Measurements from ENCODE around the gene CNOT6L. TPM values are rescaled to one million over a fixed set of nuclear protein-coding genes. Genes with fewer than 3 reads are reported as not detected.

Gene CNOT6L
- total and polyA plus RNA-seq, 3 donors from 2014 or later, result 21.0 to 25.7 (median 23.1) TPM

GRCh38 chr4:77849278-77849965 lies 30.3 kb upstream of the CNOT6L start:
- Histone ChIP-seq H3K27ac (no peak overlapping the region), H3K9me3 (no peaks in the 10 kb centered on the region), H3K36me3 (ENCODE audit: low read depth, missing control alignments) (no peaks in the 10 kb centered on the region), H3K4me3 (no peak overlapping the region), H3K4me1 (no peaks in the 10 kb centered on the region), H3K27me3 (no peaks in the 10 kb centered on the region)
- TF ChIP-seq POLR2A (IDR thresholded peaks at IDR 0.05) (no peak), CTCF (IDR thresholded peaks at IDR 0.05) (no peak)
- DNase-seq, result no peak
- intact Hi-C loops (cut with DNase I; ENCODE audit: low total_unique reads), result no loop called here
- WGBS, 2 donors, result 86 to 88% methylated on average over 12 of the region's 12 CpGs

DNA sequence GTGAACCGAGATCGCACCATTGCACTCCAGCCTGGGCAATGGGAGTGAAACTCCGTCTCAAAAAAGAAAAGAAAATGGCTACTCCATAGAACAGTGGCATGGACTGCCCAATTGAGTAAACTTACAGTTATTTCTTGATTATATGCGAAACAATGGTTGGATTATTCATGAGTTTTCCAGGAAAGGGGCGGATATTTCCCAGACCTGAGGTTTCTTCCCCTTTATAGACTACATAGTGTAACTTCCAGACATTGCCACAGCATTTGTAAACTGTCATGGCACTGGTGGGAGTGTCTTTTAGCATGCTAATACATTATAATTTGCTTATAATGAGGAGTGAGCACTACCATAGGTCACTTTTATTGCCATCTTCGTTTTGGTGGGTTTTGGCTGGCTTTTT lies 29.3 kb upstream of the CNOT6L start:
- H3K4me1 ChIP-seq, result no peaks in the 10 kb centered on the region
- no peaks in the 10 kb centered on the region for H3K27me3 ChIP-seq
- WGBS, 2 donors, result 82 to 84% methylated on average over 6 of the region's 6 CpGs
- intact Hi-C loops (cut with DNase I; ENCODE audit: low total_unique reads), result no loop called here
- no peak overlapping the region for H3K27ac ChIP-seq
- H3K36me3 ChIP-seq (ENCODE audit: low read depth, missing control alignments), result no peaks in the 10 kb centered on the region
- no peaks in the 10 kb centered on the region for H3K9me3 ChIP-seq
- DNase-seq, result no peak
- H3K4me3 ChIP-seq, result no peak overlapping the region
- no peak for TF ChIP-seq CTCF (IDR thresholded peaks at IDR 0.05)
- TF ChIP-seq POLR2A (IDR thresholded peaks at IDR 0.05), result no peak

GRCh38 chr4:77845929-77846328 lies 26.8 kb upstream of the CNOT6L start:
- no peaks in the 10 kb centered on the region for H3K36me3 ChIP-seq (ENCODE audit: low read depth, missing control alignments)
- no peak for TF ChIP-seq CTCF (IDR thresholded peaks at IDR 0.05)
- no peak for TF ChIP-seq POLR2A (IDR thresholded peaks at IDR 0.05)
- intact Hi-C loops (cut with DNase I; ENCODE audit: low total_unique reads), result no loop called here

GRCh38 chr4:77845400-77845799 lies 26.2 kb upstream of the CNOT6L start:
- TF ChIP-seq POLR2A (IDR thresholded peaks at IDR 0.05), result no peak
- no peak for TF ChIP-seq CTCF (IDR thresholded peaks at IDR 0.05)
- no peaks in the 10 kb centered on the region for H3K9me3 ChIP-seq
- no peak for DNase-seq
- no peak overlapping the region for H3K4me3 ChIP-seq
- no peaks in the 10 kb centered on the region for H3K4me1 ChIP-seq
- 79 to 86% methylated on average over 1 of the region's 1 CpG for WGBS, 2 donors
- H3K27ac ChIP-seq, result no peak overlapping the region
- intact Hi-C loops (cut with DNase I; ENCODE audit: low total_unique reads), result no loop called here
- no peaks in the 10 kb centered on the region for H3K36me3 ChIP-seq (ENCODE audit: low read depth, missing control alignments)
- no peaks in the 10 kb centered on the region for H3K27me3 ChIP-seq

More at GRCh38 chr4:77845929-77846328, 26.8 kb upstream of the CNOT6L start:
- Histone ChIP-seq H3K27ac (no peak overlapping the region), H3K4me1 (no peaks in the 10 kb centered on the region), H3K4me3 (no peak overlapping the region), H3K27me3 (no peaks in the 10 kb centered on the region), H3K9me3 (no peaks in the 10 kb centered on the region)
- WGBS, 2 donors, result 86 to 92% methylated on average over 3 of the region's 3 CpGs
- DNase-seq, result no peak

DNA sequence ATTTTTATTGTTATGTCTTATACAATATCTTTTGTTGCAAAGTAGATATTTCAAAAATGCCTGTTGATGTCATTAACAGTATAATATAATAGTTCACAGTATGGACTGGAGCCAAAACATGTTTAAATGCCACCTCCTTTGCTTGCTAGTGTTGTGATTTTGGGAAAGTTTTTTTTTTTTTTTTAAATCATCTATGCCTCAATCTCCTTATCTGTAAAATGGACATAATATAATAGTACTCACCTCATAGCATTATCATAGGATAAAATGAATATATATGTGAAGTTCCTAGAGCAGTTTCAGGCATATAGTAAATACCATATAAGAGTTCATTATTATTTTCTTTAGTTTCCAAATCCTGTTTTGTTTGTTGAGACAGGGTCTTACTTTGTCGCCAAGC lies 25.2 kb upstream of the CNOT6L start:
- H3K27ac ChIP-seq, result no peak overlapping the region
- no peaks in the 10 kb centered on the region for H3K4me1 ChIP-seq
- H3K4me3 ChIP-seq, result no peak overlapping the region
- no peaks in the 10 kb centered on the region for H3K27me3 ChIP-seq
- TF ChIP-seq POLR2A (IDR thresholded peaks at IDR 0.05) (no peak), CTCF (IDR thresholded peaks at IDR 0.05) (no peak)
- no peaks in the 10 kb centered on the region for H3K9me3 ChIP-seq
- H3K36me3 ChIP-seq (ENCODE audit: low read depth, missing control alignments), result no peaks in the 10 kb centered on the region
- 94 to 100% methylated on average over 1 of the region's 1 CpG for WGBS, 2 donors
- intact Hi-C loops (cut with DNase I; ENCODE audit: low total_unique reads), result no loop called here
- no peak for DNase-seq
